ENCODE data around the gene ERVMER34-1.
A peak's percentile ranks its signal among the peaks of the same experiment; 100 is the strongest.

Gene ERVMER34-1

GRCh38 chr4:52721968-52722815 is 29.0 kb downstream of the ERVMER34-1 start:
- peak overlapping the region; percentile 79 for H3K4me3 ChIP-seq (replicated peaks; ENCODE audit: low read depth, low read length)
- no peak for TF ChIP-seq CTCF (IDR thresholded peaks at IDR 0.05; ENCODE audit: low read length, missing control alignments)
- peak; percentile 98 for DNase-seq (ENCODE audit: low read depth)

GRCh38 chr4:52718123-52718522 is 33.1 kb downstream of the ERVMER34-1 start:
- DNase-seq (ENCODE audit: low read depth): peak; percentile 12
- no peak for TF ChIP-seq CTCF (IDR thresholded peaks at IDR 0.05; ENCODE audit: low read length, missing control alignments)
- no peak overlapping the region for H3K4me3 ChIP-seq (replicated peaks; ENCODE audit: low read depth, low read length)

DNA sequence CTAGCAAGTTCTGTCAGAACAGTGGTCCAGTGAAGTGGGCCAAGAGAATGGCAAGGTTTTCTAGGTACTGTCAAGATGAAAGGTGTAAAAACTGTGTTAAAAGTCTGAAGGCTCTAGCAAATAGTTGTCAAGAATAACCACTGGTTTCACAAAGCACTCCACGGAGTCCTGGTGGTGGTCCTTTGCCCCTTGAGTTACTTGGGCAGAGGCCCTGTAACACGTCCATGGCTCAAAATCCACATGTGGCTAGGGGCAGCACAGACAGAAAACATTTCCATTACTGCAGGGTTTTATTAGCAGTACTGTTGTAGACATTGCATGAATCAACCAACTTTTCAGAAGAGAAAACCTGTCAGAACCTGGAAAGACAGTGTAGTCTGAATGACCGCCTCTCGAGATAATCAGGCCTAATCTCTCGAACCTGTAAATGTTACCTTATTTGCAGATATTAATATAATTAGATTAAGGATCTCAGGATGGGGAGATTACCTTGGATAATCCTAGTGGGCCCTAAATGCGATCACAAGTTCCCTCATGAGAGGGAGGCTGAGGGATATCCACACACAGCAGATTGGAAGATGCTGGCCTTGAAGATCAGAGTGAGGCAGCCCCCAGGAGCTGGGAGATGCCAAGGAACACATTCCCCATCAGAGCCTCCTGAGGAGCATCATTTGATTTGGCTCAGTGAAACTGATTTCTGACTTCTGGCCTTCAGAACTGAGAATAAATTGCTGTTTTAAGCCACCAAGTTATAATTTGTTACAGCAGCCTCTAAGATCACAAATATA is 34.7 kb downstream of the ERVMER34-1 start:
- TF ChIP-seq CTCF (IDR thresholded peaks at IDR 0.05; ENCODE audit: low read length, missing control alignments): no peak
- no peak overlapping the region for H3K4me3 ChIP-seq (replicated peaks; ENCODE audit: low read depth, low read length)
- DNase-seq (ENCODE audit: low read depth): no peak

- no peak for TF ChIP-seq CTCF (IDR thresholded peaks at IDR 0.05; ENCODE audit: low read length, missing control alignments)
- no peak for DNase-seq (ENCODE audit: low read depth)
- H3K4me3 ChIP-seq (replicated peaks; ENCODE audit: low read depth, low read length): no peak overlapping the region
Observed at GRCh38 chr4:52715914-52716313, 35.3 kb downstream of the ERVMER34-1 start.

- no peak for DNase-seq (ENCODE audit: low read depth)
- TF ChIP-seq CTCF (IDR thresholded peaks at IDR 0.05; ENCODE audit: low read length, missing control alignments): no peak
- H3K4me3 ChIP-seq (replicated peaks; ENCODE audit: low read depth, low read length): no peak overlapping the region
Observed at GRCh38 chr4:52715255-52715897, 35.8 kb downstream of the ERVMER34-1 start.

GRCh38 chr4:52714597-52715254 is 36.5 kb downstream of the ERVMER34-1 start:
- TF ChIP-seq CTCF (IDR thresholded peaks at IDR 0.05; ENCODE audit: low read length, missing control alignments): no peak
- peak; percentile 35 for DNase-seq (ENCODE audit: low read depth)

More at GRCh38 chr4:52714597-52715254, 36.5 kb downstream of the ERVMER34-1 start:
- H3K4me3 ChIP-seq (replicated peaks; ENCODE audit: low read depth, low read length): no peak overlapping the region

Measured in fibroblast of pulmonary artery (primary cell).